Uterus (tissue), 4 donors: Measurements from ENCODE around the gene ZNF397. TPM values are rescaled to one million over a fixed set of nuclear protein-coding genes. Genes with fewer than 3 reads are reported as not detected.
"Not testable (repeated sequence)": the region's sequence is repeated elsewhere in the genome, so short reads cannot be mapped to it uniquely, and the experiment has no call there.

Experiments used
- DNase-seq, 2 donors: peaks; one replicate each; pipeline ENCODE4 v3.0.0-alpha.2; 2019 to 2020
- H3K27ac ChIP-seq, 2 donors: fragments of 200-600 bp; sonication (generic); 1 replicate in 1 of 2; 2 replicates in 1 of 2; pipeline ENCODE4 v1.5.1; 2016 to 2018
- H3K27me3 ChIP-seq, 2 donors: fragments of 200-600 bp; sonication (generic); one replicate each; pipeline ENCODE4 v1.5.1; 2018 to 2019; ENCODE audit warnings: control low read depth in 1 of 2
- H3K36me3 ChIP-seq, 2 donors: fragments of 200-600 bp; sonication (generic); one replicate each; pipeline ENCODE4 v1.5.1; 2019; ENCODE audit warnings: control low read depth in 1 of 2
- H3K4me1 ChIP-seq, 2 donors: fragments of 200-600 bp; sonication (generic); one replicate each; pipeline ENCODE4 v1.5.1; 2018 to 2019; ENCODE audit warnings: control low read depth in 1 of 2
- H3K4me3 ChIP-seq, 2 donors: fragments of 200-600 bp; sonication (generic); 1 replicate in 1 of 2; 2 replicates in 1 of 2; pipeline ENCODE4 v1.5.1; 2018 to 2019; ENCODE audit warnings: mild to moderate bottlenecking in 1 of 2
- H3K9me3 ChIP-seq, 2 donors: fragments of 200-600 bp; sonication (generic); one replicate each; pipeline ENCODE4 v1.5.1; 2019; ENCODE audit warnings: control low read depth in 1 of 2
- POLR2A ChIP-seq, 2 donors: fragments of 450-650 bp; IDR thresholded peaks; one replicate each; pipeline ENCODE4 v1.6.1; 2016; ENCODE audit warnings: antibody characterized with exemption in 2 of 2, mild to moderate bottlenecking in 1 of 2, moderate library complexity in 1 of 2
- intact Hi-C: fragments of 100-400 bp; cut with DNase I; formaldehyde crosslinking; loops from one replicate; pipeline ENCODE4 v1.15.1; 2023; ENCODE audit warnings: low total_unique reads
- total RNA-seq, 4 donors: library from RNA; depleted of rRNA in 3 of 4; stranded (reverse); fragments of >200 nt in 3 of 4; gene quantifications; one replicate each; pipeline versions ENCODE4 v1.1.0 to v1.2.4, GENCODE V29; 2014 to 2023
- TF ChIP-seq, protein P1 (sequence below), 4 experiments: fragments of 200-600 bp in 2 of 4; fragments of 450-650 bp in 2 of 4; sonication (generic) in 2 of 4; IDR thresholded peaks; one replicate each; pipeline ENCODE4 v1.5.1; 2016 to 2019; ENCODE audit warnings: antibody characterized with exemption in 4 of 4, mild to moderate bottlenecking in 2 of 4, moderate library complexity in 1 of 4
- donor health status: DM: yes; HTN: yes; CAD: no.

Gene ZNF397
- total RNA-seq, 4 donors from 2014 or later, result 6.1 to 69.5 (median 31.7) TPM

DNA sequence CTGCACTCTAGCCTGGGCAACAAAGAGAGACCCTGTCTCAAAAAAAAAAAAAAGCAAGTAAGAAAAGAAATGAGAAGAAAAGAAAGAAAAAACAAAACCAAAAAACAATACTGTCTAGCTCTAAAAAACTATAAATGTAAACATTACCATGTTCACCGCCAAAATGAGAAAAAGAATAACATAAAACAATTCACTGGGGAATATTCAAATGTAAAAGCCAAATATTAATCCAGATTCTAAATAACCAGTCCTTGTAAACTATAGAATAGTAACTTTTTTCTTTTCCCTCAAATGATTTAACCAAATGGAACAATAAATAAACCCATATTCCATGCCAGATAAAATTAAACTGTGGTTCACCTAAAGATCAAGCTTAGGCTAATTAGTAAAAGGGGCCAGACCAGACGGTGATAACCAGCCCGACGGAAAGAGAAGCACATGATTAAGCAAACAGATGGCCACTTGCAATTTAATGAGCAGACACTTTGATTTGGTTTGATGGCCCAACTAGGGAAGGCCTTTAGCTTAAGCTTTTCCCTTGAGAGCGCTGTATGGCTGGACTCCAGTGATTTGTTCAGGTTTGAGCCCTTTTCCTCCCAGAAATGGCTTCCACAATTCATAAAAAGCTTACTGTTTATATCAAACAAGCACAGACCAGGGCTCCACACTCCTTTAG, 39.4 kb upstream of the ZNF397 start:
- no peaks in the 10 kb centered on the region for H3K36me3 ChIP-seq
- no peaks in the 10 kb centered on the region for H3K9me3 ChIP-seq
- no peaks in the 10 kb centered on the region for H3K4me1 ChIP-seq
- no peak for TF ChIP-seq POLR2A (IDR thresholded peaks at IDR 0.05)
- H3K27me3 ChIP-seq, result no peaks in the 10 kb centered on the region
- intact Hi-C loops, result no loop called here
- H3K27ac ChIP-seq, result no peak overlapping the region
- DNase-seq, result no peak
- no peak overlapping the region for H3K4me3 ChIP-seq

DNA sequence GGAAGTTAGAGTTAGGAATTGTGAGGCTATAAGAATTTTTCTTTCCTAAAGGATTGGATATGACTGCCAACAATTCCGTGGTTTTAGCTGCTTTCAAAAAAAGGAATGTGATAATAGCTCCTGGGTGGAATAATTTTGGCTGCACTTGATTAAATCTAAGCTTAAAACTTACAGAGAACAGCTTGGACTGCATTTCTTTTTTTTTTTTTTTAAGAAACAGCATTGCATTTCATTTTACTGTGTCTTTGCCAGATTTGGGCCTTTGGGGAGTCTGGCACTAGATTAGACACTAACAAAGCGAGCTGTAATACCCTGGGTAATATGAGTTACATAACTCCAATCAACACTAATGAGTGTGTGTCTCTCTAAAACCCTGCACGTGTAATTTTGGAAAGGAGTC, 37.8 kb upstream of the ZNF397 start:
- Histone ChIP-seq H3K9me3 (no peaks in the 10 kb centered on the region), H3K36me3 (no peaks in the 10 kb centered on the region), H3K27ac (no peak overlapping the region), H3K4me1 (no peaks in the 10 kb centered on the region), H3K27me3 (no peaks in the 10 kb centered on the region), H3K4me3 (no peak overlapping the region)
- no peak for DNase-seq
- TF ChIP-seq, protein P1, sequence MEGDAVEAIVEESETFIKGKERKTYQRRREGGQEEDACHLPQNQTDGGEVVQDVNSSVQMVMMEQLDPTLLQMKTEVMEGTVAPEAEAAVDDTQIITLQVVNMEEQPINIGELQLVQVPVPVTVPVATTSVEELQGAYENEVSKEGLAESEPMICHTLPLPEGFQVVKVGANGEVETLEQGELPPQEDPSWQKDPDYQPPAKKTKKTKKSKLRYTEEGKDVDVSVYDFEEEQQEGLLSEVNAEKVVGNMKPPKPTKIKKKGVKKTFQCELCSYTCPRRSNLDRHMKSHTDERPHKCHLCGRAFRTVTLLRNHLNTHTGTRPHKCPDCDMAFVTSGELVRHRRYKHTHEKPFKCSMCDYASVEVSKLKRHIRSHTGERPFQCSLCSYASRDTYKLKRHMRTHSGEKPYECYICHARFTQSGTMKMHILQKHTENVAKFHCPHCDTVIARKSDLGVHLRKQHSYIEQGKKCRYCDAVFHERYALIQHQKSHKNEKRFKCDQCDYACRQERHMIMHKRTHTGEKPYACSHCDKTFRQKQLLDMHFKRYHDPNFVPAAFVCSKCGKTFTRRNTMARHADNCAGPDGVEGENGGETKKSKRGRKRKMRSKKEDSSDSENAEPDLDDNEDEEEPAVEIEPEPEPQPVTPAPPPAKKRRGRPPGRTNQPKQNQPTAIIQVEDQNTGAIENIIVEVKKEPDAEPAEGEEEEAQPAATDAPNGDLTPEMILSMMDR (IDR thresholded peaks at IDR 0.05), result no peak
- TF ChIP-seq POLR2A (IDR thresholded peaks at IDR 0.05), result no peak
- intact Hi-C loops, result no loop called here

DNA sequence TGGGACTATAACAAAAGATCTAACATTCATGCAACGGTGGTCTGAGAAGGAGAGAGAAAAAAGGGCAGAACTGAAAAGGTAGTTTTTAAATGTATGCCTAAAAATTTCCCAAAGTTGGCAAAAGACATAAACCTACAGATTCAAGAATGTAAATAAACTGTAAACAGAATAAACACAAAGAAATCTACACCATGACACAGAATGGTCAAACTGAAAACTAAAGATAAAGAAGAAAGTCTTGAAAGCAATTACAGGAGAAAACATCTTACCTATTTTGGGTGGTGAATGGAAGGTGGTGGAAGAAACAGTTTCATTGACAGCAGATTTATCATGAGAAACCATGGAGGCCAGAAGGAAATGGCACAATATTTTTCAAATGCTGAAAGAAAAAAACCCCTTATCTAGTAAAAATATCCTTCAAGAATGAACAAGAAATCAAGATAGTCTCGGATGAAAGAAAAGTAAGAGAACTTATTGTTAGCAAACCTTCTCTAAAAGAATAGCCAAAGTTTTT, 35.6 kb upstream of the ZNF397 start:
- no peaks in the 10 kb centered on the region for H3K27me3 ChIP-seq
- no peaks in the 10 kb centered on the region for H3K9me3 ChIP-seq
- no peaks in the 10 kb centered on the region for H3K4me1 ChIP-seq
- DNase-seq, result no peak
- H3K27ac ChIP-seq, result no peak overlapping the region
- intact Hi-C loops, result no loop called here
- no peak overlapping the region for H3K4me3 ChIP-seq
- no peak for TF ChIP-seq POLR2A (IDR thresholded peaks at IDR 0.05)
- TF ChIP-seq, protein P1 (IDR thresholded peaks at IDR 0.05), result no peak
- no peaks in the 10 kb centered on the region for H3K36me3 ChIP-seq

DNA sequence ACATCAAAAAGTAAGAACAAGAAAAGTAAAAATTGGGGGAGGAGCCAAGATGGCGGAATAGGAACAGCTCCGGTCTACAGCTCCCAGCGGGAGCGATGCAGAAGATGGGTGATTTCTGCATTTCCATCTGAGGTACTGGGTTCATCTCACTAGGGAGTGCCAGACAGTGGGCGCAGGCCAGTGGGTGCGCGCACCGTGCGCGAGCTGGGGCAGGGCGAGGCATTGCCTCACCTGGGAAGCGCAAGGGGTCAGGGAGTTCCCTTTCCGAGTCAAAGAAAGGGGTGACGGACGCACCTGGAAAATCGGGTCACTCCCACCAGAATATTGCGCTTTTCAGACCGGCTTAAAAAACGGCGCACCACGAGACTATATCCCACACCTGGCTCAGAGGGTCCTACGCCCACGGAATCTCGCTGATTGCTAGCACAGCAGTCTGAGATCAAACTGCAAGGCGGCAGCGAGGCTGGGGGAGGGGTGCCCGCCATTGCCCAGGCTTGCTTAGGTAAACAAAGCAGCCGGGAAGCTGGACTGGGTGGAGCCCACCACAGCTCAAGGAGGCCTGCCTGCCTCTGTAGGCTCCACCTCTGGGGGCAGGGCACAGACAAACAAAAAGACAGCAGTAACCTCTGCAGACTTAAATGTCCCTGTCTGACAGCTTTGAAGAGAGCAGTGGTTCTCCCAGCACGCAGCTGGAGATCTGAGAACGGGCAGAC, 34.9 kb upstream of the ZNF397 start:
- H3K27ac ChIP-seq, H3K27me3 ChIP-seq, H3K36me3 ChIP-seq, H3K9me3 ChIP-seq, intact Hi-C loops, H3K4me1 ChIP-seq, DNase-seq, H3K4me3 ChIP-seq: not testable (repeated sequence)

DNA sequence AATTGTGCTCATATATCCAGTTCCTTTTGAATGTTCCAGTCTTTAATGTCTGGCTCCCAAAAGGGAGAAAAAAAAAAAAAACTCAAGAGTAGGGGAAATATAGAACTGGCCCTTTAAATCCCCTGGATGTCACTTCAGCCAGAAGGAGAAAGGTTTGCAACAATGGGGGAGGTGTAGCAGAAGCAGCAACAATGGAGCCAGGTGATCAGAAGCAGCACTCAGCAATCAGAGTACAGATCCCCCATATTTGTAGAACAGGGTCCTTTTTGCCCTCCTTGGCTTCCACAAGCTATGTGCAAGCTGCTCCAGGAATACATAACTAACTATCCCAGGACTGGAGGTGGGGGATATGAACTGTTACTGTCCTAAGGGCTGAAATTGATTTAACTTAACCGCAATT, 25.8 kb upstream of the ZNF397 start:
- DNase-seq, result no peak
- intact Hi-C loops, result no loop called here
- no peak overlapping the region for H3K4me3 ChIP-seq
- no peaks in the 10 kb centered on the region for H3K4me1 ChIP-seq
- no peak overlapping the region for H3K27ac ChIP-seq
- no peaks in the 10 kb centered on the region for H3K36me3 ChIP-seq
- no peaks in the 10 kb centered on the region for H3K27me3 ChIP-seq
- TF ChIP-seq POLR2A (IDR thresholded peaks at IDR 0.05), result no peak
- TF ChIP-seq, protein P1 (IDR thresholded peaks at IDR 0.05), result no peak
- H3K9me3 ChIP-seq, result no peaks in the 10 kb centered on the region

DNA sequence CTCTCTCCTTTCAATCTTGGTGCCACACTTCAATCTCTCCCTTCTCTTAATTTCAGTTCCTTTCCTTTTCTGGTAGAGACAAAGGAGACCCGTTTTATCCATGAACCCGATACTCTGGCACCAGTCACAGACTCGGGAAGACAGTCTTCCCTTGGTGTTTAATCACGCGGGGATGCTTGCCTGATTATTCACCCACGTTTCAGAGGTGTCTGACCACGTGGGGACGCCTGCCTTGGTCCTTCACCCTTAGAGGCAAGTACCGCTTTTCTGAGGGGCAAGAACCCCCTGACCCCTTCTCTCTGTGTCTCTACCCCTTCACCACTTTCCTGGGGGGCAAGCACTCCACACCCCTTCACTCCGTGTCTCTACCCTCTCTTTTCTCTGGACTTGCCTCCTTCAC, 24.2 kb upstream of the ZNF397 start:
- H3K4me3 ChIP-seq, H3K27ac ChIP-seq, intact Hi-C loops, H3K36me3 ChIP-seq, H3K9me3 ChIP-seq, DNase-seq, H3K27me3 ChIP-seq, H3K4me1 ChIP-seq: not testable (repeated sequence)

DNA sequence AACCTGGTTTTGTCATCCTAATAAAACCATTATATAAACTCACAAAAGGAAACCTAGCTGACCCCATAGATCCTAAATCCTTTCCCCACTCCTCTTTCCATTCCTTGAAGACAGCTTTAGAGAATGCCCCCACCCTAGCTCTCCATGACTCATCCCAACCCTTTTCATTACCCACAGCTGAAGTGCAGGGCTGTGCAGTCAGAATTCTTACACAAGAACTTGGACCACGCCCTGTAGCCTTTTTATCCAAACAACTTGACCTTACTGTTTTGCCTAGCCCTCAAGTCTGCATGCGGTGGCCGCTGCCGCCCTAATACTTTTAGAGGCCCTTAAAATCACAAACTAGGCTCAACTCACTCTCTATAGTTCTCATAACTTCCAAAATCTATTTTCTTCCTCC, 21.5 kb upstream of the ZNF397 start:
- H3K27me3 ChIP-seq, H3K4me1 ChIP-seq, H3K9me3 ChIP-seq, intact Hi-C loops, H3K36me3 ChIP-seq, H3K27ac ChIP-seq, H3K4me3 ChIP-seq, DNase-seq: not testable (repeated sequence)
